PFSK-1 (cell line): ENCODE data around the gene WBP1L.

ENCODE experiments used
- POLR2AphosphoS5 ChIP-seq: IDR thresholded peaks from 2 replicates; pipeline ENCODE4 v1.6.1; 2012; ENCODE audit warnings: low read depth, mild to moderate bottlenecking, control low read depth, low read length, moderate library complexity
- SIN3A ChIP-seq: IDR thresholded peaks from 2 replicates; pipeline ENCODE4 v1.6.1; 2012; ENCODE audit warnings: mild to moderate bottlenecking, low read length, moderate library complexity, borderline replicate concordance; ENCODE audit not compliant: insufficient read depth
- TAF1 ChIP-seq: IDR thresholded peaks from 2 replicates; pipeline ENCODE4 v1.6.1; 2012; ENCODE audit warnings: low read length, control low read depth, borderline replicate concordance; ENCODE audit not compliant: insufficient read depth

GRCh38 chr10:102775201-102775934, 31.6 kb downstream of the WBP1L start:
- TF ChIP-seq POLR2AphosphoS5, result no peak
- no peak for TF ChIP-seq SIN3A
- no peak for TF ChIP-seq TAF1
